Raji (cell line): ENCODE results near the gene JAG2.

ENCODE experiments used
- POLR2A ChIP-seq: IDR thresholded peaks from 2 replicates; pipeline ENCODE4 v1.6.1; 2011; ENCODE audit warnings: low read depth, low read length, control low read depth; ENCODE audit not compliant: insufficient read depth

Gene JAG2

GRCh38 chr14:105117710-105118385 is 50.7 kb downstream of the JAG2 start:
- TF ChIP-seq POLR2A, result no peak

- TF ChIP-seq POLR2A, result no peak
Observed at GRCh38 chr14:105117257-105117646, 51.3 kb downstream of the JAG2 start.

DNA sequence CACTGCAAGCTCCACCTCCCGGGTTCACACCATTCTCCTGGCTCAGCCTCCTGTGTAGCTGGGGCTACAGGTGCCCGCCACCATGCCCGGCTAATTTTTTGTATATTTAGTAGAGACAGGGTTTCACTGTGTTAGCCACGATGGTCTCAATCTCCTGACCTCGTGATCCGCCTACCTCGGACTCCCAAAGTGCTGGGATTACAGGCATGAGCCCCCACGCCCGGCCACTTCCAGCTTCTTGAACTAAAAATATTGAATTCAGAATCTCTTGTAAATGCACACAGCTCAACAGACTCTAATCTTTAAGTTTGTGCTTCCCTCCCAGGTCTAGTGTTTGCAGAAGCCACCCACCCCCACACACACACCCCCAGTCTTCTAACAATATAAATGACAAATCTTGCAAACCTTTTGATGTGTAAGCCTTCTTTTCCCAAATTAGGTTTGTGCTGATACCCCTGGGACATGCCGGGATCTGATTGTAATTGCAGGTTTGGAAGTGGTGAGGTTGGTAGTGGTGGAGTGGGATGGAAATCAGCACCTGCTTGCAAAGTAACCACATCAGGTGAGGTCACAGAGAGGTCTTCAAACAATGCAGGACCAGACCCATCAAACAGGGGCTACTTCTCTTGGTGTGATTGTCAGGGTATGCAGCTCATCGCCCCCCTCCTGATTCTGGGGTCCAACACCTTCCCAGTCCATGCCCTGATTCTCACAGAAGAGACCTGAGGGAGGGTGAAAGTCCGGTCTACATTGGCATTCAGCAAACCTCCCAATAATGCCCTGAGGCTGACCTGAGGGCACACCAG is 51.9 kb downstream of the JAG2 start:
- TF ChIP-seq POLR2A, result no peak

GRCh38 chr14:105108516-105108864 is 60.1 kb downstream of the JAG2 start:
- no peak for TF ChIP-seq POLR2A

DNA sequence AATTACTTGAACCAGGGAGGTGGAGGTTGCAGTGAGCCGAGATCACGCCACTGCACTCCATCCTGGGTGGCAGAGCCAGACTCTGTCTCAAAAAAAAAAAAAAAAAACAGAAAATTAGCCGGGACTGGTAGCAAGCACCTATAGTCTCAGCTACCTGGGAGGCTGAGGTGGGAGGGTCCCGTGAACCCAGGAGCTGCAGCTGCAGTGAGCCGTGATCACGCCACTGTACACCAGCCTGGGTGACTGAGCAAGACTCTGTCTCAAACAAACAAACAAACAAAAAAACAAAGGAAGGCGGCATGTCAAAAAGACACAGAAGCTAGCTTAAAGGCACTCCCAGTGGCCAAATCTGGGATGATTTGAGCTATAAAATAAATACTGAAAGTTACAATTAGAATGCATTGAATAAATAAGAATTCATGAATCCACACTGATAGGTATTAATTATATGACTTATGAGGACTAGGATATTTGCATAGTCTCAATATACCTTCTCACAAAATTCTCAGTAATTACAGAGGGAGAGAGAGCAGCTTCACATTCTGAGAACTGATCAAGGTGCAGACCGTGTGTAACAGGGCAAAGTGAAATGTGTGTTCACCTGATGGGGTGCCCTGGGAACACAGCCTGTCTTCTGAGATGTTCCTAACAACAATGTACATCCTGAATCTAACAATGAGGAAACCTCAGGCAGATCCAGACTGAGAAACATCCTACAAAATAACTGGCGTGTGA is 60.6 kb downstream of the JAG2 start:
- no peak for TF ChIP-seq POLR2A

GRCh38 chr14:105107351-105107750 is 61.2 kb downstream of the JAG2 start:
- no peak for TF ChIP-seq POLR2A

DNA sequence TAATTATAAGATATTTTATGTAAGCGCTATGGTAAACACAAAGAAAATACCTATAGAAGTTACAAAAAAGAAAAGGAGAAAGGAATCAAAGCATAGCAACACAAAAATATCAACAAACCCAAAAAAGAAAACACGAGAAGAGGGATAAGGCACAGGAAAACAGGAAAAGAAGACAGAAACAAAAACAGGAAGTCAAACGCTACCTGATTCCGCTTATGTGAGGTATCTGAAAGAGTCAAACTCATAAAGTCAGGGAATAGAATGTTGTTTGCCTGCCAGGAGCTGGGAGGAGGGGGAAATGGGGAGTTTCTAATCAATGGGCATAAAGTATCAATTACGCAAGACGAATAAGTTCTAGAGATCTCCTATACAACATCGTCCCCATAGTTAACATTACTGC is 63.4 kb downstream of the JAG2 start:
- TF ChIP-seq POLR2A, result no peak

DNA sequence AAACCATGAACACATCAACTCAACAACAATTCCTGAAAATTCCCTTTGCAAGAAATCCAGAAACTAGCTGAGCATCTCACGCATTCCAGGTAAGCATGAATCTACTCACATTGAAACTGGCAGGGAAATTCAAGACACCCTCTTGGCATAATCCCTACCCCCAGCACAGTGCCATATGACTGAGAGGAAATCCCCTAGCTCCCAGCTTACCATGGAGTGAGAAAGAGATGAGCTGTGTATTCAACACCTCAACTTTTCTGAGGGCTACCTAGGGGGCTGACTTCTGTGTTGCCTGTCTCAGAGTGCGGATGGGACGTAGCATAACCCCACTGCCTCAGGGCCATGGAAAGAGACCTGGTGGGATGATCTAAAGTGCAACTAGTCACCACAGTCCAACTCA is 65.7 kb downstream of the JAG2 start:
- no peak for TF ChIP-seq POLR2A

DNA sequence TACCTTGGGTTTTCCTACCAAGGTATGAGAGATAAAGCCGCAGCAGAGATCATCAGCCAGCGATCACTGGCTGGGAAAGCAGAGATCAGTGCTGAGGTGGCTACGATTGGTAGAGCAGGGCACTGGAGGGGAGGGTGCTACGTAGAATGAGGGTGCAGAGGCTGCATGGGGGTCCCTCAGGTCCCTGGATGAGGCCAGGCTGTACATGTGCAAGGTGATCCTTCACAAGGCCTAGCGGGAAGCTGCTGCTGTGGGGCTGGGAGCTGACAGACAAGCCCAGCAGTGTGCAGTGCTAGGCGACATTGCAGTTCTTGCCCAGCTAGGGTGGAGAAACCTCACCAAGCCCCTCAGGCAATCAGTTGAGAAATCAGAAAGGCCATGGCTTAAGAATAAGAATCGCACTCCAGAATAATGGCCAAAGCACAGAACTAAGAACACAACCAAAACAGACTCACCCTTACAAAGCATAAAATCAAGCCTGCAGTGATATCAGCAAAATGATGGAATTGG is 66.2 kb downstream of the JAG2 start:
- TF ChIP-seq POLR2A, result no peak

GRCh38 chr14:105100910-105101309 is 67.7 kb downstream of the JAG2 start:
- no peak for TF ChIP-seq POLR2A

DNA sequence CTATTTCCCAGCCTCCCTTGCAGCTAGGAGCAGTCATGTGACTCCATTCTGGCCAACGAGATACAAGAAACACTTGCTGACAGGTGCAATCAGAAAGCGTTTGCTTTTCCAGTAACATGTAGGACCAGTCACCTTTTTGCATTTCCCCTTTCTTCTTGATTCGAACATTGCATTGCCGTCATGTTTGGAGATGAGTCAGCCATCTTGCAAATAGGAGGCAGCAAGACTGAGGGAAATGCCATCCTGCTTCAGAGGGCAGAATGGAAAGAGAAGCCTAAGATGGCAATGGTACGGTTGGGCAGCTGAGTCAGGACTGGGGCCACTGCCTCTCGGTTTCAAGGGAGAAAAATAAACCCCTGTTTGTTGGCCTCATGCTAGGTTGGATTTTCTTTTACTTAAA is 68.8 kb downstream of the JAG2 start:
- no peak for TF ChIP-seq POLR2A

GRCh38 chr14:105098316-105098715 is 70.3 kb downstream of the JAG2 start:
- TF ChIP-seq POLR2A, result no peak

DNA sequence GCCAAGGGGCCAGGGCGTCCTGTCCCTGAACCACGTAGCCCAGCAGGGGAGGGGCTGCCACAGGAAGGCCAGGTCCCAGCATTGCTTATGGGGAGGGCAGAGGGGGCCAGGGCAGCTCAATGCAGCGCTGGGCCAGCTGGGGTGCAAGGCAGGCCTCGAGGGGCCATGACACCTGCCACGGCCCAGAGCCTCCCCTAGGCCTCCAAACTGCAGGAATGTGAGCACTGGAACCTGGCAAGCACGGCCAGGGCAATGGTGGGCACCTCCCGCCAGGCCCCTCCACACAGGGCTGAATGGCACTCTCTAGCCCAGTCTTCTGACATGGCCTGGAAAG is 70.8 kb downstream of the JAG2 start:
- TF ChIP-seq POLR2A, result no peak

GRCh38 chr14:105096206-105096875 is 72.2 kb downstream of the JAG2 start:
- no peak for TF ChIP-seq POLR2A

- TF ChIP-seq POLR2A, result no peak
Observed at GRCh38 chr14:105095236-105095805, 73.3 kb downstream of the JAG2 start.

GRCh38 chr14:105094193-105094907 is 74.2 kb downstream of the JAG2 start:
- TF ChIP-seq POLR2A, result no peak
